Left renal pelvis (tissue), 4 donors: ENCODE data around the gene SYNGR3. TPM values are rescaled to one million over a fixed set of nuclear protein-coding genes. Genes with fewer than 3 reads are reported as not detected.
"Not testable (repeated sequence)": the region's sequence is repeated elsewhere in the genome, so short reads cannot be mapped to it uniquely, and the experiment has no call there.

ENCODE experiments used
- DNase-seq, 4 donors: peaks; one replicate each; pipeline ENCODE4 v3.0.0-alpha.2; 2013; ENCODE audit warnings: low read depth in 4 of 4, low spot score in 3 of 4
- polyA plus RNA-seq, 4 donors: library from polyadenylated mRNA; unstranded; fragments of 120-200 nt; gene quantifications; one replicate each; pipeline ENCODE4 v1.2.1, GENCODE V29; 2013; ENCODE audit not compliant: insufficient read length in 4 of 4

SYNGR3 gene
- polyA plus RNA-seq, 4 donors, result 1.7 to 3.1 (median 1.9) TPM

DNA sequence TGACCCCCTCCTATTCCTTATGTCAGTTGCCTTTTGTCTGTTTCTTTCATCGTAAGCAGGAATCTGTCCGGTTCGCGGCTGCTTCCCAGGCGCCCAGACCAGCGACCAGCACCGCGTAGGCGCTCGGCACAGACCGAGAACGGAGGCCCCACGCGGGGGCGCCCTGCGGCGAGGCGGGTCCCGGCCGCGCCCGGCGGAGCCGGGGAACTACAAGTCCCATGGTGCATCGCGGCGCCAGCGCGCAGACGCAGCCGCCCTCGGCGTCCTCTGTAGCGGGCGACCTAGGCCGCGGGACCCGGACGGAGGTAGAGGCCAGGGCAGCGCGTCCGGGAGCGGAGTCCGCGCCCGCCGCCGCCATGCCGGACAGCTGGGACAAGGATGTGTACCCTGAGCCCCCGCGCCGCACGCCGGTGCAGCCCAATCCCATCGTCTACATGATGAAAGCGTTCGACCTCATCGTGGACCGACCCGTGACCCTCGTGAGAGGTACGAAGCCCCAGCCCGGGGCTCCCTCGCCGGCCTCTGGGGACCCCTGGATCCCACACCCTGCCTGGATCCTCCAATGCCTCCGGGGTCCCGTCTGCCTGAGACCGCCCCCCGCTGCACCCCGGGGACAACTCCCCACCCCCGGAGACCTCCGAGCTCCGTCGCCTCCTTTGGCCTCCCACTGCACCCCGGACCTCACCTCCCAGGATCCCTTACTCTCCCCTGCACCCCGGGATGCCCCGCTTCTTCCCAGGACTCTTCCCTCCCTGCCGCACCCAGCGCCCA lies 30.3 kb upstream of the SYNGR3 start, which contains the start of gene NDUFB10:
Gene NDUFB10, plus strand, starts transcription at position 270 of the 771 bp plus-strand sequence. Its CDS starts 87 bp downstream, at position 357.
- peak in 3 of 4 donors; percentile 77 to 83 (median 78) for DNase-seq

DNA sequence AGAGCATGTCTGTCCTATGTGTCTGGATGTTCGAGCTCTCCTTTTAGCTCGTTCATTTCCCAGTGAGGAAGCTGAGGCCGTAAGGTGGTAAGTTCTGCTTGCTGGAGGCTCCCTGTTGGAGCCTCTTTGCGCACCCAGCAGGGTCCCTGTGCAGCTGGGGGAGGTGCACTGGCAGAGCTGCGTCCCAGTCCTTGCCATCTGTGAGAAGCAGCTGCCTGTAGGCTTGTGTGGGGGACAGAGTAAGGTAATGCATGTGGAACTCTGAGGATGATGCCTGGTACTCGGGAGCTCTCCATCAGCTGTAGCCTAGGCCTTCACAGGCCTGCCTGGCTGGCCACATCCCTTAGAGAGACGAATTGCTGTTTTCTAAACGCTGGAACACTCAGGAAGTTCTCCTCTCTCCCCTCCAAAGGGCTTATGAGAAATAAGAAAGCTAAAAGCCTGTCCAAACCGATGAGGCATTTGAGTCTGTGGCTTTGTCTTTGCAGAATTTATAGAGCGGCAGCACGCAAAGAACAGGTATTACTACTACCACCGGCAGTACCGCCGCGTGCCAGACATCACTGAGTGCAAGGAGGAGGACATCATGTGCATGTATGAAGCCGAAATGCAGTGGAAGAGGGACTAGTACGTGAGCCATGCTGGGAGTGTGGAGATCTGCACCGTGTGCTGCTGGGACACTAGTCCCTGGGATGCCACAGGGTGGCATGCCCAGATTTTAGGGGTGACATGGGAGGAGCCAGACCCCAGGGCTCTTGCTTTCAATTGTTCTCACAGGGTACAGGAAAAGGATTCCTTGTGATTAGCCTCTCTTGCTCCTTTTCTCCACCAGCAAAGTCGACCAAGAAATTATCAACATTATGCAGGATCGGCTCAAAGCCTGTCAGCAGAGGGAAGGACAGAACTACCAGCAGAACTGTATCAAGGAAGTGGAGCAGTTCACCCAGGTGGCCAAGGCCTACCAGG lies 28.8 kb upstream of the SYNGR3 start:
- no peak for DNase-seq

DNA sequence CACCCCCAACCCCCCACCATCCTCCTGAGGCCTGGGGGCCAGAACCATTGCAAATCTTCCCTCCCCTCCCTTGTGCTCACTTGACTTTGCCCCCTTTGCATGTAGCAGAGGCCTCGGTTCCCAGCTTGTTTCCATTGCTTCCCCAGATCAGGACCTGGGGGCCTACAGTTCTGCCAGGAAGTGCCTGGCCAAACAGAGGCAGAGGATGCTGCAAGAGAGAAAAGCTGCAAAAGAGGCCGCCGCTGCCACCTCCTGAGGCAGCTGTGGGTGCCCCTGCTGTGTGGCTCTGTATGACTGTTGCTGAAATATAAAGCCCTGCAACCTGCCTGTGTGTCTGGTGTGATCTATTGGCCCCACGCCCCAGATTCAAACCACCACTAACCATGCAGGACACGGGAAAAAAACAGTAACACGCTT lies 28.1 kb upstream of the SYNGR3 start:
- DNase-seq, result no peak

DNA sequence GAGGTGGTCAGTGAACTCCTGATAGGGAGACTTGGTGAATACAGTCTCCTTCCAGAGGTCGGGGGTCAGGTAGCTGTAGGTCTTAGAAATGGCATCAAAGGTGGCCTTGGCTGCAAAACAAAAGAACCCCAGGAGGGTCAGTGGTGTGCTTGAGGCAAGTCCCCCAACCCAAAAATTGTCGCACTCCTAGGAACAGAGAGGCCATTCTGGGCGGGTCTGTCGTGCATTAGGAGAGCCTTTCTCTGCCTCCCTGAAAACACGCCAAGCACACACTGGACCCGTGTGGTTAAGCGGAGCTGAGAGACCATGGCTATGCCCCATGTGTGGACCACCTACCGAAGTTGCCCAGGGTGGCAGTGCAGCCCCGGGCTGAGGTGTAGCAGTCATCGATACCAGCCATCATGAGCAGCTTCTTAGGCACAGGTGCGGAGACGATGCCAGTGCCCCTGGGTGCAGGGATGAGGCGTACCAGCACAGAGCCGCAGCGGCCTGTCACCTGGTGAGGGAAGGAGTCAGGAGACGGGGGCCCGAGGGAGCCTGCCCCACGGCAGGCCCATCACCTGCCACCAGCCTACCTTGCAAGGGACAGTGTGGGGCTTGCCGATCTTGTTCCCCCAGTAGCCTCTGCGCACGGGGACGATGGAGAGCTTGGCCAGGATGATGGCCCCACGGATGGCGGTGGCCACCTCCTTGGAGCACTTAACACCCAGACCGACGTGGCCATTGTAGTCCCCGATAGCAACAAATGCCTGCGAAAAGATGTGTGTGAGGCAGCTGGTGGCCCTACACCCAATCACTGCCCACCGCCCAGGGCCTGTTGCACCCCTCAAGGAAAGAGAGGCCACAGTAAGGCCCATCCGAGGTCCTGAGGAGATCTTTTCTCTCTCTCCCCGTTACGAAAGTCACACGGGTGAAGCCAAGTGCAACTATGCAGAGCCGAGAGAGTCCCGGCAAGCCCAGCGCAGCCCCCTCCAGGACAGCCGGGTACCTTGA lies 27.3 kb upstream of the SYNGR3 start:
- DNase-seq, result not testable (repeated sequence)

DNA sequence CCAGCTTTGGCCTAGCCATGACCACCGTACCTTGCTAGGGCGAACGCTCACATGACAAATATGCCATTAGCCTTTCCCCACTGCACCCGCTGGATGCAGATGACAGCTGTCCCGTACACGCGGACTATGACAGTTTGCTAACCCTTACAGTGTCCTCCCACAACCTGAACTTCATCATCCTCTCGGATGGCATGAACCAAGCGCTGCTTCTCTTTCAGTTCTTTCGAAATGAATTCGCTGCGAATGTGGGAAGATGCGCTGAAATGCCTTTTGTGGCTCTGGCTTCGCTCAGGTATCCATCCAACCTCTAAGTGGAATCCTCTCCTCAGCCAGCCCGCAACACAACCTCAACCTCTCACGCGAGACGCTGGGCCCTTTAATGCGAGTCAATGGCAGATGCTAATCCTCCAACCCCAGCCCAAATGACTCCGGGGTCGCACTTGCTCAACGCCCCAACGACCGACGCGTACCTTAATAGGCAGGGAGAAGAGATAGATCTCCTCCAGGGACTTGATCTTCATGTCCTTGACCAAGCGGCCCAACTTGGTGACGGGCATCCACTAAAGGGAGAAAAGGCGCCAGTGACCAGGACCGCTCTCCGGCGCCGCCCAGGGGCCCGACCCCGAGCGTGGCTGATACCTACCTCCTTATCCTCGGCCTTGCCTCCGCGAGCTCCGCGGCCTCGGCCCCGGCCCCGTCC lies 25.8 kb upstream of the SYNGR3 start:
- DNase-seq, result no peak

DNA sequence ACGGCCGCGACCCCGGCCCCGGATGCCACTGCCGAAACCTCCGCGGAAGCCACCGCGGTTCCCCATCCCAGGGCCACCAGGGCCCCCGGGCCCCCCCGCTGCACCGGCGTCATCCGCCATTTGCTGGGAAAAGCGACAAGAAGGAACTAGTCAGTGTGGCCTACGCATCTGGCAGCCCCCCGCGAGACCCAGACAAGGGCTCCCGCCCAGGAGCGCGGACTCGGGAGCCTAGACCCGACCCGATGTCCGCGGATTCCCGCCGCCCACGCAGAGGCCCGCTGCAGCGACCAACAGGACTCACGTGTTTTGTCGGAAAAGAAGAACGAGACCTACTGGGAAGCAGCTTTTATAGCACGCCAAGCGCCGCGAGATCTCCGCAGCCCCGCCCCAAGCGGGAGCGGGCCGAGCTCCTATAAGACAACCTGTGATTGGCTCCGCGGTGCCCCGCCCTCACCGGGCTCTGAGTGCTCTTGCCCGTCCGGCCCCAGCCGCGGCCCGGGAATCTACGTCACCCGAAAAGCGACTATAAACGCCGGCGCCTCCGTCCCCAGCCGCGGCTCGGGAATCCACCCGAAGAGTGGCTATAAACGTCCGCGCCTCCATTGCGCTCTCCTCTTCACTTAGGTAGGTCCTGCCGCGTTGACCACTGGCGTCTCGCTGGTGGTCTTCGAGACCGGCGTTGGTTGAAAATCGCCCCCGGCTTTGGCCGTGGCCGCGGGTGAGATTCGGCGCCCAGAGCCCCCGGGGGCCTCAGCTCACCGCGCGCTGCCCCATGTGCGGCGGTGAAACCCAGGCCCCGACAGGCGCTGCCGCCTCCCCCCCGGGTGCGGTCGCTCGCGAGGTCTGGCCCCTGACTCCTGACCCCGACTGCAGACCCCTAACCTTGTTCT lies 25.0 kb upstream of the SYNGR3 start, which contains the start of gene RPS2:
Gene RPS2, minus strand, starts transcription at position 321 of the 890 bp plus-strand sequence. Its CDS starts 201 bp downstream, at position 120.
- peak; percentile 94 to 98 (median 97) for DNase-seq

DNA sequence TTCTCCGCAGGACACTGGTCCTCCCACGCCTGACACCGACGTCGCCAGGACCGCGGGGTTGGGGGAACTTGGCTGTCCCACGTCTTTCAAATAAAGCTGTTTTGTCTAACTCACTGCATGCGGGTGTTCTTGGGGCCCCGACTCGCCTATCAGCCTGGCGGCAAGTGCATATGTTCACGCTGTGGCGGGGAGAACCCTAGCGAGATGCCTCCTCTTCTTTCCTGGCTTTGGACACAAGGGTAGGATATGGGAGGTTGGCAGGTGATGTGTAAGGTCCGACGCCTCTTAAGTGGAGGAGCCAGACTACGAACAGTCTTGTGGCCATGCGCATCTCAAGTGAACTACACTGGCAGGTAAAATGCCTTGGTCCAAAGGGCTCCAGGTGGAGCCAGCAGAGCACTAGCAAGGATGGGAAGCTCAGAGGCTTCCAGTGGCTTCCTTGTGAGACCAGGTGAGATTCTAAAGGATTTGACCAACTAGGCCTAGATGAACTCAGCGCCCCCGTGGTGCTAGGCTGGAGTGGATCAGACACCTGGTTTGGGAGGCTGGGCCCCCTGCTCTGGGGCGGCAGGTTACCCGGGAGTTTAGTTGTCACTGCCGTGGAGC lies 24.3 kb upstream of the SYNGR3 start:
- no peak for DNase-seq

DNA sequence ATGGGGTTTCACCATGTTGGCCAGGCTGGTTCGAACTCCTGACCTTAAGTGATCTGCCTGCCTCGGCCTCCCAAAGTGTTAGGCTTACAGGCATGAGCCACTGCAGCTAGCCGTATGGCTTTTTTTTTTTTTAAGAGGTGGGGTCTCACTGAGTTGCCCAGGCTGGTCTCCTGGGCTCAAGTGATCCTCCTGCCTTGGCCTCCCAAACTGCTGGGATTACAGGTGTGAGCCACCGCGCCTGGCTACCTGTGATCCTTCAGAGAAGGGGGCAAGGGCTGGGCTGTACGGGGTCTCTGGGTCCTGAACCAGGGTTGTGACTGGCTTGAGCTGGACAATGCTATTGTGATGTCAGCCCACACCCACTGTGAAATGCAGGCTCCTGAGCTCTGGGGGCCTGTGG lies 23.3 kb upstream of the SYNGR3 start, which contains the start of gene RNF151:
Gene RNF151, plus strand, starts transcription at position 397 of the 400 bp plus-strand sequence. CDS start 26 bp downstream, outside the sequence.
- DNase-seq, result no peak

DNA sequence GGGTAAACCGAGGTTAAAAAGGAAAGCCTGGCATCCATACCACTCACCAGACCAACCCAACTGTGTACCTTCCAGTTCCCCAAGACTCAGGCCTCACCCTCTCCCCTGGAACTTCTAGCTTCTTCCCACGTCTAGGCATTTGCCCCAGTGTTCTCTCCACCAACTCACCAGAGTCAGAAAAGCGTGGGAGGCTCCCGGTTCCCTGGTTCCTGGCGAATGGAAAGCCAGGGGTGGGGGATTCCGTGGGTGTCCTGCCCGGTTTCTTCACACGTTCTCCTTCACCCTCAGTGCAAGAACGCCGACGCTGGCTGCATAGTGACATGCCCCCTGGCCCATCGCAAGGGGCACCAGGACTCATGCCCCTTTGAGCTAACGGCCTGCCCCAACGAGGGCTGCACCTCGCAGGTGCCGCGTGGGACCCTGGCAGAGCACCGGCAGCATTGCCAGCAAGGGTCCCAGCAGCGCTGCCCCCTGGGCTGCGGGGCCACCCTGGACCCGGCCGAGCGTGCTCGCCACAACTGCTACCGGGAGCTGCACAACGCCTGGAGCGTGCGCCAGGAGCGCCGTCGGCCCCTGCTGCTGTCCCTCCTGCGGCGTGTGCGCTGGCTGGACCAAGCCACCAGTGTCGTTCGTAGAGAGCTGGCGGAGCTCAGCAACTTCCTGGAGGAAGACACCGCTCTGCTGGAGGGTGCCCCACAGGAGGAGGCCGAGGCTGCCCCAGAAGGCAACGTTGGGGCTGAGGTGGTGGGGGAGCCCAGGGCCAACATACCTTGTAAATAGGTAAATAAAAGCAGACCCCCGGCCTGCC lies 21.4 kb upstream of the SYNGR3 start:
- no peak for DNase-seq

DNA sequence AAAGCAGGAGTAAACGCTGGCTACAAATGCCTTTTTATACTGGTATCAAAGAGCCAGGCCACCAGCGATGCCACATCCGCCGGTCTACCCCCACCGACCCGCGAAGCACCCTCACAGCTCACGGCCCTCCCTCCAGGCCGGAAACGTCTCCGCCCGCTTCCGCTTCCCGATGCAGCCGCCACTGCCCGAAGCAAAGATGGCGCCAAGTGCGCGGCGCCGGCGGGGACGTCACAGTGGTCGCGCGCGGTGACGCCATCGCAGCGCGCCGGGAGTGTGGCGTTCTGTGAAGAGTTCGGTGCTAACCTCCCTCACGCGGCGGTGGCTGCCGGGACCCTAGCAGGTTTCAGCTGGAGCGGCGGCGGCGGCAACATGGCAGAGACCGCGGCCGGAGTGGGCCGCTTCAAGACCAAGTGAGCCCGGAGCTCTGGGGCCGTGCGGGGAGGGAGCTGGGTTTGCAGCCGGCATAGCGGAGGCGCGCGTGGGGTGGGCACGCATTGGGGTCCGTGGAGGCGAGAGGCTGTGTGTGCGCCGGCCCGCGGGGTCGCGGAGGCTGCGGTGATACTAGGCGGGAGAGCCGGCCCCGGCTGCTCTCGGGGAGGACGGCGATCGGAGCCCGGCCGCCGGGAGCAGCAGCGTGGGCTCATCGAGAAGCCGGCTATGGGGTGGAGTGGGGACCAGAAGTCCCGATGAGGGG lies 17.8 kb upstream of the SYNGR3 start, which contains the start of gene TBL3:
Gene TBL3, plus strand, starts transcription at position 258 of the 694 bp plus-strand sequence. Its CDS starts 112 bp downstream, at position 370.
- DNase-seq, result peak; percentile 81 to 89 (median 84)

DNA sequence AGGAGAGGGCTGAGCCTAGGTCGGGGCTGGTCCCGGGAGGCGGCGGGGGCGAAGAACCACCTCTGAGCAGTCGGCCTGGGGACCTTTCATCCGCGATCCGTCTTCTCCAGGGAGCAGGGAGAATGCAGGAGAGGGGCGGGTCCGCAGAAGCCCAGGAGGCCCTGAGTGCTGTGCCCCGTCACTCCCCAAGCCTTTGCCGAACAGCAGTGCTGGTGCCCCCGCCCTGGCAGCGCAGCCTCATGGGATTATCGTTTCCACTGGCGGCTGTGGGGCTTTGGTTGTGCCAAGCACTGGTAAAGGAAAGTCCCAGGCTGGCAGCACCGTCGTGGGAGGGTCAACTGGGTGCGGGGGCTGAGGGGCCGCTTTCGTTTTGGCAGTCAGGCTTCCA lies 17.3 kb upstream of the SYNGR3 start:
- no peak for DNase-seq

DNA sequence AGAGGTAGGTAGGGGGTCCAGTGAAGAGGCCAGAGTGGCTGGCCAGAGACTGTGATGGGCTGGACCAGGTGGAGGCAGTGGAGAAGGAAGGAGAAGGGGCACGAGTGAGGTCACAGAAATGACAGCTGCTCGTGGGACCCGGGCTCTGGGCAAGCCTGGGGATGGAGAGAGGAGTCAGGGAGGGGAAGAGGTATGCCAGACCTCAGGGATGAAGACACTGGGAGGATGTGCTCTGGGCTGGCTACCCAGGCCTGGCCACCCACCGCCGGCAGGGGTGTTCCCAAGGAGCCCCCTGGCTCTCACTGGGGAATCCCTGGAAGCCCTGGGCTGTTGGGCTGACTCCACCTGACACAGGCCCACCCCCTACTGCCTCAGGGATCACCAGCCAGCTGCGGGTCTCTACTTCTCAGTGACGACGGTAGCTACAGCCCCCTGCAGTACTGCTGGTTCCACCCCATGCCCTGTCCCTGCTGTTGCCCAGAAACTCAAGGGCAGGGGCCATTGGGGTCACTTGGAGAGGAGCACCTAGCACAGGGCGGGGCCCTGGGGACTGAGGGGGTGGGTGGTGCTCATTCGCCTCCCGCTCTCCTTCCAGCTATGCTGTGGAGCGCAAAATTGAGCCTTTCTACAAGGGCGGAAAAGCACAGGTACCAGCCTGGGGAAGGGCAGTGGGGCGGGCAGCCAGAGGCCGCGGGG lies 16.2 kb upstream of the SYNGR3 start:
- no peak for DNase-seq

DNA sequence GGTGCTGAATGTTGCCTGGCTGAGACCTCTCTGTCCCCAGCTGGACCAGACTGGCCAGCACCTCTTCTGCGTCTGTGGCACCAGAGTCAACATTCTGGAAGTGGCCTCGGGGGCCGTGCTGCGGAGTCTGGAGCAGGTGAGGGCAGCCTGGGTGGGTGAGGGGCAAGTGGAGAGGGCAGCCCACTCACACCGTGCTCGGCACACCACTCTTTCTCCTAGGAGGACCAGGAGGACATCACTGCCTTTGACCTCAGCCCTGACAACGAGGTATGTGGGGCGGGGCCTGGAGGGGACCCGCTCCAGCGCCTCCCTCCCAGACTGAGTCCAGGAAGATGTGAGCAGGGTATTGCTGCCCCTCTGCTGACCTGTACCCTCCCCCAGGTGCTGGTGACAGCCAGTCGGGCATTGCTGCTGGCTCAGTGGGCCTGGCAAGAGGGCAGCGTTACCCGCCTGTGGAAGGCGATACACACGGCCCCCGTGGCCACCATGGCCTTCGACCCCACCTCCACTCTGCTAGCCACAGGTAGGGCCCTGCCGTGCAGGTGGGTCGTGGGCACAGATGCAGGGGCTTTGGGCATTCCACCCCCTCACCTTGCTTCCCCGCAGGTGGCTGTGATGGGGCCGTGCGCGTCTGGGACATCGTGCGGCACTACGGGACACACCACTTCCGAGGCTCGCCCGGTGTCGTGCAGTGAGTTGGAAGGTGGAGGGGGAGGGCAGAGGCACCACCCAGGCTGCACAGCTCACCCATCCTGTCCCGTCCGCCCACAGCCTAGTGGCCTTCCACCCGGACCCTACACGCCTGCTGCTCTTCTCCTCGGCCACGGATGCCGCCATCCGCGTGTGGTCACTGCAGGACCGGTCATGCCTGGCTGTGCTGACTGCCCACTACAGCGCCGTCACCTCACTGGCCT lies 15.4 kb upstream of the SYNGR3 start:
- no peak for DNase-seq

DNA sequence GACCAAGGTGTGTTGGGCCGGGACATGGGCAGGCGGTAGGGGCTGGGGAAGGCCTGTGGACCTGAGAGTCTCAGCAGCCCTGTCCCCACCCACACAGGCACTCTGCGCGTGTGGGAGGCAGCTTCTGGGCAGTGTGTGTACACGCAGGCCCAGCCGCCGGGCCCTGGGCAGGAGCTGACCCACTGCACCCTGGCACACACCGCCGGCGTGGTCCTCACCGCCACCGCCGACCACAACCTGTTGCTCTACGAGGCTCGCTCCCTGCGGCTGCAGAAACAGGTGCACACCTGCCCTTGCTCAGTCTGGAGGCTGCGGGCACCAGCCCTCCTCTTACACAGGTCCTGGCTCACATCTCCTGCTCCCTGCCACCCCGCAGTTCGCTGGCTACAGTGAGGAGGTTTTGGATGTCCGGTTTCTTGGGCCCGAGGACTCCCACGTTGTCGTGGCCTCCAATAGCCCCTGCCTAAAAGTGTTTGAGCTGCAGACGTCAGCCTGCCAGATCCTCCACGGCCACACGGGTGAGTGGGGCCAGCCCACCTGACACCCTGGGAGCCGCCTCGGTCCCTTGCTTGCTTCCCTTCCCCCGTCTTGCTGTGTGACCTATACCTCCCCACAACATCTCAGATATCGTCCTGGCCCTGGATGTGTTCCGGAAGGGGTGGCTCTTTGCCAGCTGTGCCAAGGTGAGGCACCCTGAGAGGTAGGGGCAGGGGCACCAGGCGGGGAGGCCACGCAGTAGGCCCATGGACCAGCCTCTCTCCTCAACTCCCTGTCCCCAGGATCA lies 14.1 kb upstream of the SYNGR3 start:
- DNase-seq, result no peak
